ENCODE measurements around the gene INAFM2.

INAFM2 gene

DNA sequence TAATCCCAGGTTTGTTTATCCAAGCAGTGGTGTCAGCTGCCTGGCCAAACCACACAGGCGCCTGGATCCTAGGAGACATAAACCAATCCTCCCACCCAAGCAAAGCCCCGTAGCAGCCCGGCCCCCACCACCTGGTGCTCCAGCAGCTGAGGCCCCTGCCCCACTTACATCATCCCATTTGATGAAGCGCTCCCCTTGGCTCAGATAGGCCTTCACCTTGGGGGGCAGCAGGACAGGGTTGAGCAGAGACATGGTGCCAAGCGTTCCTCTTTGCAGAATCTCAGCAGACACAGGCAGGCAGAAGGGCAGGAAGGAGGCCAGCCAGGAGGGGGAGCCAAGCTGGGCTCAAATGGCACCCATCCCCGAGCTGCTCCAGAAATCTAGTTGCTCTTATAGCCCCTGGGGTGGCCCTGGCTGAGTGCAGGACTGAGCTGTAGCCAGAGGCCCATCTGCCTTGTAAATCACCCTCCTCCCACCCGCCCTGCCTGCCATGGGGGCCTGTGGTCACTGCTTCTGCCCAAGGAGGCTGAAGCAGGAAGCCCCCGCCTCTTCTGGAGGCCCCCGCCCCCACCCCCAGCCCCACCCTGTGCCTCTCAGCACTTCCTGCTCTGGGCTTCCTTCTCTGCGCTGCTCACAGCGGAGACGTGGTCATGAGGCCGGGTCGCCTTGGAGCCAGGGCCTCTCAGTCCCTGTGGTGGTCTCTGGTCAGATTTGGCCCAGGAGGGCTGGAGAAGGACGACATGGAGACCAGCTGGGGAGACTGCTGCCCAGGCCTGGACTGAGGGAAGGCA lies 15.9 kb upstream of the INAFM2 start, which contains the start of gene PLCB2:
Gene PLCB2, minus strand, starts transcription at position 515 of the 791 bp plus-strand sequence. Its CDS starts 263 bp downstream, at position 252.
- peak; percentile 69 for DNase-seq

DNA sequence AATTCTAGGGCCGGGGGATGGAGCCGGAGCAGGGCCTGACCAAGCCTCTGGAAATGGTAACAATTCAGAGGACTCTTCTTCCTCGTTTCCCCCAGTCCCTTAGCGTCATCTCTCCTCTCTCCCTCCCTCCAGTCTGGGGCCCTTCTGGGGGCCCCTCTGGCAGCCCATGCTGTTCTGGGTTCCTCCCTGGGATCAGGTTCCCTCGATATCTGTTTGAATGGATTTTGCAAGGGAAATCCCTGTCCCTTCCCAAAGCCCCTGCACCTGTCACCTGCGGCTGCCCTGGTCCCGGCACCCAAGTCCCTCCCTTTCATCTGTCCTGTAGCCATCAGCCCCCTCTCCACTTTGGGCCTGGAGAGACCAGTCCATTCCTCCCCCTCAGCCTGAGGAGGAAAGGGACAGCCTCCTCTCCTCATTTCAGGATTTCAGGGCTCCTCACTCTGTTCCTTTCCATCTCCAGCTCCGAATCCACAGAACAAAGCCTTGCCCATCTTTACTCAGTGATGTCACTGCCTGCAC lies 14.1 kb upstream of the INAFM2 start:
- no peak for DNase-seq

DNA sequence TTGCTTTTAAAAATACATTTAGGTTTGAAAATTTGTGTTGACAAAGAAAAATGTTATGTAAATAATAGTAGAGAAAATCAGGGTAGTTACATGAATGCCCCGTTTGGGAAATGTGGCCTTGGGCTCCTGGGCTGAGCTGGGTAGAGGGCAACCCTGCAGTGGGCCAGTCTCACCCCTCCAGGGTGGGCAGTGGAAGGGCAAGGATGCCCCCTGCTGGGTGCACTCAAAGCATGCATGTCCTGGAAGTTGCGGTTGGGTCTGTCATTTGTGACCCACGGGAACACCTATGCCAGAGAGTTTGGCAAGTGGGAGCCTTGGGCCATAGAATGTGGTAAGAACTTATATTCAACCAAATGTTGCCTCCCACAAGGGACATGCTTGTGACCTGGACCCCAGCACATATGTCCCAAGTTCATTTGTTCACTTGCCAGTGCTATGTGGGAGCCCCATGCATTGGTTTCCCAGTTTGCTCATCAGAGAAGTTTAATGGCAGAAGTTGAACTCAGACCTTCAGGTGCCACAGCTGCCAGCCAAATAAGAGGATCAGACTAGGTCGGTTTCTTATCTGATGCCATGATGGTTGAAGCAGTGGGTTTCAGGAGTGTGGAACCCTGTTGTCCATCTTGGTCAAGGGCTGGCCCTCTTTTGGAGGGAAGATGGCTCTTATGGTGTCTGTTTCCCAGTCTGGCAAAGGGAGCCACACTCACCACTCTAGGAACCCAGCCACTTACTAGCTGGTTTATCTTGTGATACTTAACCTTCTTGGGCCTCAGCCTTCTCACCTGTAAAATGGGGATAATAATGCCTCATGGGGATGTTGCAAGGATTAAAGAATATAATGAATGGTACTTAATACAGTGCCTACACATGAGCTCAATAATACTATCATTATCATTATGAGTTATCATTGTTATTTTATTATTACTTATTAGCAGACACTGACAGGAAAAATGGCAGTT lies 13.2 kb upstream of the INAFM2 start:
- peak; percentile 73 for DNase-seq

DNA sequence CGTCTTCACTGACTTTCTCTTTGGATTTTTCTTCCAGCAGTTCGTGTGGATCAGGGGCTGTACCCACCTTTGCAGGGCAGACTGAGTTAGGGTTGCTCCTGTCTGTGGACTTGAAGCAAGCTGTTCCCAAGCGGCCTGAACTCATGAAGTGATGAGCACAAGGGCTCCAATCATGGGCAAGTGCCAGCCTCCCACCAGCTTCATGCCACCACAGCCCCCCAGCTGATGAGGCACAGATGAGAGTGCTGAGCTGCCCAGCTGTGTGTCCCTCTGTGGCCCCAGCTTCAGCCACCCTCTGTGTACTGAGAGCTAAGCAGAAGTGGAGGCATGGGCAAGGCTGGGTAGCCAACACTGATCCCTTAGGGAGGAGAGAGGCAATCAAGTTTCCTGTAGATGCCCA lies 12.5 kb upstream of the INAFM2 start:
- DNase-seq: no peak

- DNase-seq: no peak
Measured at GRCh38 chr15:40312370-40313158, 10.9 kb upstream of the INAFM2 start.

GRCh38 chr15:40313531-40314398 lies 9.7 kb upstream of the INAFM2 start:
- DNase-seq: no peak

DNA sequence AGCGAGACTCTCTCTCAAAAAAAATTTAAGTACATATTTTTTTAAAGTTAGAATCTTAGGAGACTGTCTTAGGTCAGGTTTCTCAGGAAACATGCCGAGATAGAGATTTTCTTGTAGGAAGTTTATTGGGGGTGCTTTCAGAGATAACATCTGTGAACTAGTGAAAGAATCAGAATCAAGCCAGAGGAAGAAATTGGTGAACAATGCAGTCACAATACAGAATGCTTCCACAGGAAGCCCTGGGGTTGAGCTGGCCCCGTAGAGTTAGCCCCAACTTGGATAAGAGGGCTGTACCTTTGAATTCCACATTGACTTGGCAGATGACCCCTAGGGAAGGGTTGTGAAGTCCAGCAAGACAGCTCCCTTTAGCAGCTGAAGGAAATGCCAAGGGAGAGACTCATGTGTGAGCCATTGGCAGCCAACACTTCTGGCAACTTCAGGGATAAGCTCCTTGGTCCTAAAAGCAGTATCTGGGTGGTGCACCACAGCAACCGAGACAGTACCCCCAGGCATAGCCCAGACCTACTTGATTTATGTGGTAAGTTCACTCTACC lies 8.7 kb upstream of the INAFM2 start:
- DNase-seq: no peak

DNA sequence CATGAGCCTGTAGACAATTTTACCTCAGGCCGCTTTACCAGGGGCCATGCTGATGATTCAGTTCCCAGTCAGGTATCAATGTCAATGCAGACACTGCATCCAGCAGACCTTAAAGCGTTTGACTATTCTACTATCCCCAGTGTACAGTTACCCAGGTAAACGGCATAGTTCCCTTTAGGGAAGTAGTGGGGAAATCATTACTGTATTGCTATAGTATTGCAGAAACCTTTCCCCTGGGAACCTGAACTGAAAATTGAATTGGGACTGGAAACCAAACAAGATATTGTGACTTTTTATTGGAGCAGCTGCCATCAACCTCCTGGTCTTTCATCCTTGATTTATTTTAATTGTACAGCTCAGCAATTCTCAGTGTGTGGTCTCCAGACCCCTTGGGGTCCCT lies 6.6 kb upstream of the INAFM2 start:
- no peak for DNase-seq

GRCh38 chr15:40317580-40317979 lies 5.9 kb upstream of the INAFM2 start:
- DNase-seq: no peak

DNA sequence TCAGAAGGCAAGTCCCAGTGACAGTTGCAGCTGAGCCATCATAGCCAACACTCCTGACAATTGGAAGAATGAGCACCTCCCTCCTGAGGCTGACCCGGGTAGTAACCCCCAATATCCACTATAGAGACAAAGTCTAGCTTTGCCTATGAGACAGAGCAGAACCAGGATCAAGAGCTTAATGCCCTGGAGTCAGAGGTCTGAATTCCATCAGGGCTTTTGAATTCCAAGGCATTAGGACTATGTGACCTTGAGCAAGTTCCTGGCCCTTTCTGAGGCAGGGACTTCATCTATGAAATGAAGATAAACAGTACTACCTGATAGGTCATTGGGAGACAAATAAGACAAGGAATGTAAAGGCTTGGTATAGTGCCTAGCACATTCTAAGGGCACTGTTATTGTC lies 3.1 kb upstream of the INAFM2 start:
- DNase-seq: no peak

GRCh38 chr15:40320931-40321371 lies 2.5 kb upstream of the INAFM2 start:
- peak; percentile 80 for DNase-seq

DNA sequence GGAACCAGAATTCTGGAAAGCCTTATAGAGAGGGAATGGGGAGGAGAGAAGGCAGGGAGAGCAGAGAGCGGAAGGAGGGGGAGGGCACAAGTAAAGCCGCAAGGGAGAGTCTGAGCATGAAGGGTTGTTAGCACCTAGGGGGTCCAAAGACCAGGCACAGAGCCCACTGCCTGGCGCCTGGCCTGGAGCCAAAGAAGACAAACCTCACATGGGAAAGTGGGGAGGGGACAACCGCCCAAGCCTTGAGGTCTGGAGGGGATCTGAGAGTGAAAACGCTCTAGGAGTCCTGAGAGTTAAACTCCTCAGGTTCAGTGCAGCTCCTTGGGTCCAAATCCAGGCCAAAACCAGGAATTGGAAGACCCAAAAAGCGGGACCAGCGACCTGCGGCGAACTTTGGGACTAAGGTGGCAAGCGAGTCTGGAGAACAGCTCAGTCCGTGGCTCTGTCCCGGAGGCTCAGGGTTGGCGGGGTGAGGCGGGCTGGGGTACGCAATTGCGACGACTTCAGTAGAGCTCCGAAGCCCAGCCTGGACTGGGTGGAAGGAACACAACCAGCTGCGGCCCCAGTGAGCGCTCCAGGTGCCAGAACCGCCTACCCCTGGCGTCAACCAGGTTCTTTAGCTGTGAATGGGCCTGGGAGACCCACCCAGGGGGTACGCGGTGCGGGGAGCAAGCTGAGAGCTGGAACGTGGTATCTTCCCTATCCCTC lies 807 bp upstream of the INAFM2 start:
- DNase-seq: no peak

DNA sequence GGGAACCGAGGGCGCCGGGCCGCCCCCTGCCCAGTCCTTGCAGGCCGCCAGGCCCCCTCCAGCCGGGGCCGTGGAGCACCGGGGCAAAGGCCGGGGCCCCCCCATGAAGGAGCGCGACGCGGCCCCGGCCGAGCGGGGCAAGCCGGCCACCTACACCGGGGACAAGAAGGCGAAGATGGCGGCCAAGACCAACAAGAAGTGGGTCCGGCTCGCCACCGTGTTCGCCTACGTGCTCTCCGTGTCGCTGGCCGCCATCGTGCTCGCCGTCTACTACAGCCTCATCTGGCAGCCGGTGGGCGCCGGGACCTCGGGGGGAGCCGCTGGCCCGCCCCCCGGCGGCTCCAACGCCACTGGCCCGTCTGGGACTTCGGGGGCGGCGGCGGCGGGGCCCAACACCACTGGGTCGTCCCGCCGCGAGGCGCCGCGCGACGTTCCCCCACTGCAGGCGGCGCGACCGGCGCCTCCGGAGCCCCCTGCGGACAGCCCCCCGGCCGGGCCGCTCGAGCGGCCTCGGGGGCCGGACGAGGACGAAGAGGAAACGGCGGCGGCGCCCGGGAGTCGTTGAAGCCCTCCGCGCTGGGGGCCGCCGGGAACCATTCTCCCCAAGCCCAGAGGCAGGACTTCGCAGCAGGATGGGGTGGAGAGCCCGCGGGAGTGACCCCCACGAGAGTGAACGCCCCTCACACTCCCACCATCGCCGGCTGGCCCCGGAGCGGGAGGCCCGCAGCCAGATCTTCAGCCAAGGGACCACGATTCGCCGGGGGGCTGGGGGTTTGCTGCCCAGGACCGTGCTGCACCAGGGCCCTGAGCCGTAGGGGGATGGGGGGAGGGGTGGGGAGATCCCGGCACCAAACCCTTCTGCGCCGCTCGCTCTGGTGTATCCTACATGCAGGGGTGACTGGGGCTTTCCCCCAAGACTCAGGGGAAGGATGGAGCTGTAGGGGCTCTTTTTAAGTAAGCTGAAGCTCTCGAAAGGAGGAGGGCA lies 753 bp downstream of the INAFM2 start:
- DNase-seq: peak; percentile 18

- no peak for DNase-seq
Measured at GRCh38 chr15:40325188-40325587, 1.7 kb downstream of the INAFM2 start.

GRCh38 chr15:40325700-40326099 lies 2.2 kb downstream of the INAFM2 start:
- DNase-seq: no peak

DNA sequence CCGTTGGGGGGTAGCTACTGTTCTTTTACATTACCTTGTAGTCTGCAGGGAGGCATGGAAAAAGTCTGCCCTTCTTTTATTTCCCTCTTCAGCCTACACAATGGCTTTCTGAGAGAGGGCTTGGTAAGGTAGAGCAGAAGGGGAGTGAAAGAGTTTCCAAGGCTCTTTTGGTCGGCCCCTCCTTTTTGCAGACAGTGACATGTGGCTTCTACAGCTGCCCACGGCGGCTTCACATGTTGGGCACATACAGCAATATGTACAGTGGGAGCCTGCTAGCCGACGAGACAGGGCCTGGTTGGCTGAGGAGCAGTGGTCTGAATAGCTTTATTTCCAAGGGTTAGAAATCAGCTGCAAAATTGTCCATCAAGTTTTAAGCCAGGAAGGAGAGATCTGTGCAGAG lies 4.0 kb downstream of the INAFM2 start:
- no peak for DNase-seq

DNA sequence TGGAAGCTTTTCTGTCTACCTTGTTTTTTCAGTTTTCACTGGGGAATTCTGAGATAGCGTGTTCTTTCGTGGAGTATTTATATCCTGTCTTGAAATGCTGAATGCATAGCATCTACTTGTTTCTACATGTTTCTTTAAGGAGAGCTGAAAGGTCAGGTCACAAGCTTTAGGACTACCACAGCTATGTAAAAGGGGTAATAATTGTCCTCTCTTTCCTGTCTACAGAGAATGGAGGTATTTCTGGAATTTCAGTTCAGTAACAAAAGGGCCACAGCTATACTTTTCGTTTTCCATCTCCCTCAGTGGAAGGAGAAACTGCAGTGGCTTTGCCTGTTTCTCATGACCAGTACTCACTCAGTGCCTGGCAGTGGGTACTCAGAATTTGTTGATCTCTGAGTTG lies 4.7 kb downstream of the INAFM2 start:
- DNase-seq: no peak

DNA sequence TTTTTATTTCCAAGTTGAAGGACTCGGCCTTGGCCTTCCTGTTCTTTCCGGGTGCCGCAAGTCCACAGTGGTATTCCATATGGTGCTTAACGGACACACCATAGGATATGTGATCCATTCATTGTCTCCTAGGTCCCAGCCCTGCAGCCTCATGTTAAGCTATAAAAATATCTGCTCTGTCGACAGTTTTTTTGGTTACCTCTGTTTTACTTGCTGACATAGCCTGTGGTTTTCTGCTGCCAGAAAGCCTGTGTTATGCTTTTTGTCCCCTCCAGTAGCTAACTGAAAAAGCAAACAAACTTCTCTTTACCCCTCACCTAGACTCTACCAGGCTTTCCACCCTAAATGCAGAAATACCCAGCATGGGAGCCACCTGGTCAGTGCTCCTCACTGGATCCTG lies 5.3 kb downstream of the INAFM2 start:
- no peak for DNase-seq

- DNase-seq: no peak
Measured at GRCh38 chr15:40329804-40330203, 6.3 kb downstream of the INAFM2 start.
